Natural killer cell (primary cell): ENCODE data around the gene GREB1L. TPM values are rescaled to one million over a fixed set of nuclear protein-coding genes. Genes with fewer than 3 reads are reported as not detected.

Source experiments
- ATAC-seq, 3 donors: fragments of 150-1000 bp in 2 of 3; fragments of 200-7000 bp in 1 of 3; cut with Tn5 transposase; 1 replicate in 1 of 3; 2 replicates in 2 of 3; pipeline ENCODE4 v1.10.0; 2021; ENCODE audit warnings: mild to moderate bottlenecking in 2 of 3, moderate library complexity in 2 of 3
- DNase-seq, 2 donors: peaks; one replicate each; pipeline versions ENCODE4 v3.0.0 to v3.0.0-alpha.2; 2013 to 2021; ENCODE audit warnings: mixed read lengths in 1 of 2
- H3K27ac ChIP-seq: one replicate; pipeline ENCODE4 v1.5.1; 2013; ENCODE audit warnings: mild to moderate bottlenecking, low read length
- H3K27me3 ChIP-seq: one replicate; pipeline ENCODE4 v1.6.1; 2013; ENCODE audit warnings: low read length; ENCODE audit not compliant: control insufficient read depth, insufficient read depth
- H3K36me3 ChIP-seq: one replicate; pipeline ENCODE4 v1.6.1; 2013; ENCODE audit warnings: low read length; ENCODE audit not compliant: control insufficient read depth, insufficient read depth
- H3K4me1 ChIP-seq: one replicate; pipeline ENCODE4 v1.6.1; 2013; ENCODE audit warnings: low read length; ENCODE audit not compliant: control insufficient read depth, insufficient read depth
- H3K4me3 ChIP-seq: one replicate; pipeline ENCODE4 v1.5.1; 2013; ENCODE audit warnings: low read length
- H3K9me3 ChIP-seq: one replicate; pipeline ENCODE4 v1.6.1; 2013; ENCODE audit warnings: low read length; ENCODE audit not compliant: control insufficient read depth, insufficient read depth
- H3K27ac Mint-ChIP-seq, 2 donors: one replicate each; pipeline ENCODE4 v1.8.0; 2022; ENCODE audit warnings: mild to moderate bottlenecking in 2 of 2, mixed read lengths in 2 of 2, moderate library complexity in 1 of 2
- H3K27me3 Mint-ChIP-seq, 2 donors: one replicate each; pipeline ENCODE4 v1.8.0; 2022; ENCODE audit warnings: low read depth in 2 of 2, mixed read lengths in 2 of 2
- H3K36me3 Mint-ChIP-seq: one replicate; pipeline ENCODE4 v1.8.0; 2022; ENCODE audit warnings: mixed read lengths
- H3K4me1 Mint-ChIP-seq, 2 donors: one replicate each; pipeline ENCODE4 v1.8.0; 2022; ENCODE audit warnings: mixed read lengths in 2 of 2
- H3K4me3 Mint-ChIP-seq: one replicate; pipeline ENCODE4 v1.8.0; 2022; ENCODE audit warnings: mild to moderate bottlenecking, moderate library complexity, mixed read lengths
- H3K9me3 Mint-ChIP-seq, 2 donors: one replicate each; pipeline ENCODE4 v1.8.0; 2022; ENCODE audit warnings: mixed read lengths in 2 of 2
- WGBS: methylation state at CpG from one replicate; pipeline ENCODE4 v1.1.7; 2013; ENCODE audit warnings: missing lambda C conversion rate; ENCODE audit not compliant: insufficient coverage; 5-methylcytosine and 5-hydroxymethylcytosine counted together
- intact Hi-C: fragments of 100-400 bp; cut with micrococcal nuclease; formaldehyde crosslinking; loops from one replicate; pipeline ENCODE4 v1.14.2; 2022
- total RNA-seq, 4 donors: library from RNA; stranded (reverse); fragments of 120-200 nt in 1 of 4; gene quantifications; one replicate each; pipeline versions ENCODE4 v1.2.3 to v1.2.4, GENCODE V29; 2013 to 2022
- TF ChIP-seq, protein P1 (sequence below): fragments of 200-600 bp; IDR thresholded peaks from one replicate; pipeline ENCODE4 v1.8.0; 2022; ENCODE audit warnings: antibody characterized with exemption

The GREB1L gene
- total RNA-seq, 3 donors from 2014 or later (not counting 1 experiment from before 2014, with no cell fraction given) = not detected

- H3K4me3 Mint-ChIP-seq = no peak overlapping the region
- H3K27me3 ChIP-seq = no peaks in the 10 kb centered on the region
- WGBS = no CpG with 5 or more reads among the region's 2 CpGs
- H3K36me3 Mint-ChIP-seq = no peaks in the 10 kb centered on the region
- H3K27me3 Mint-ChIP-seq = peaks cover 6 to 14% of the 10 kb centered on the region in 2 donors
- no peak overlapping the region for H3K27ac Mint-ChIP-seq
- intact Hi-C loops = no loop called here
- H3K4me1 ChIP-seq = no peaks in the 10 kb centered on the region
- H3K36me3 ChIP-seq = no peaks in the 10 kb centered on the region
- no peak overlapping the region for H3K27ac ChIP-seq
- TF ChIP-seq, protein P1, sequence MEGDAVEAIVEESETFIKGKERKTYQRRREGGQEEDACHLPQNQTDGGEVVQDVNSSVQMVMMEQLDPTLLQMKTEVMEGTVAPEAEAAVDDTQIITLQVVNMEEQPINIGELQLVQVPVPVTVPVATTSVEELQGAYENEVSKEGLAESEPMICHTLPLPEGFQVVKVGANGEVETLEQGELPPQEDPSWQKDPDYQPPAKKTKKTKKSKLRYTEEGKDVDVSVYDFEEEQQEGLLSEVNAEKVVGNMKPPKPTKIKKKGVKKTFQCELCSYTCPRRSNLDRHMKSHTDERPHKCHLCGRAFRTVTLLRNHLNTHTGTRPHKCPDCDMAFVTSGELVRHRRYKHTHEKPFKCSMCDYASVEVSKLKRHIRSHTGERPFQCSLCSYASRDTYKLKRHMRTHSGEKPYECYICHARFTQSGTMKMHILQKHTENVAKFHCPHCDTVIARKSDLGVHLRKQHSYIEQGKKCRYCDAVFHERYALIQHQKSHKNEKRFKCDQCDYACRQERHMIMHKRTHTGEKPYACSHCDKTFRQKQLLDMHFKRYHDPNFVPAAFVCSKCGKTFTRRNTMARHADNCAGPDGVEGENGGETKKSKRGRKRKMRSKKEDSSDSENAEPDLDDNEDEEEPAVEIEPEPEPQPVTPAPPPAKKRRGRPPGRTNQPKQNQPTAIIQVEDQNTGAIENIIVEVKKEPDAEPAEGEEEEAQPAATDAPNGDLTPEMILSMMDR = no peak
- H3K9me3 ChIP-seq = no peaks in the 10 kb centered on the region
- ATAC-seq = no peak
- H3K4me1 Mint-ChIP-seq = no peaks in the 10 kb centered on the region
- no peak overlapping the region for H3K4me3 ChIP-seq
- no peaks in the 10 kb centered on the region for H3K9me3 Mint-ChIP-seq
- DNase-seq = no peak
Observed at GRCh38 chr18:21264651-21265050, 22.6 kb downstream of the GREB1L start.

DNA sequence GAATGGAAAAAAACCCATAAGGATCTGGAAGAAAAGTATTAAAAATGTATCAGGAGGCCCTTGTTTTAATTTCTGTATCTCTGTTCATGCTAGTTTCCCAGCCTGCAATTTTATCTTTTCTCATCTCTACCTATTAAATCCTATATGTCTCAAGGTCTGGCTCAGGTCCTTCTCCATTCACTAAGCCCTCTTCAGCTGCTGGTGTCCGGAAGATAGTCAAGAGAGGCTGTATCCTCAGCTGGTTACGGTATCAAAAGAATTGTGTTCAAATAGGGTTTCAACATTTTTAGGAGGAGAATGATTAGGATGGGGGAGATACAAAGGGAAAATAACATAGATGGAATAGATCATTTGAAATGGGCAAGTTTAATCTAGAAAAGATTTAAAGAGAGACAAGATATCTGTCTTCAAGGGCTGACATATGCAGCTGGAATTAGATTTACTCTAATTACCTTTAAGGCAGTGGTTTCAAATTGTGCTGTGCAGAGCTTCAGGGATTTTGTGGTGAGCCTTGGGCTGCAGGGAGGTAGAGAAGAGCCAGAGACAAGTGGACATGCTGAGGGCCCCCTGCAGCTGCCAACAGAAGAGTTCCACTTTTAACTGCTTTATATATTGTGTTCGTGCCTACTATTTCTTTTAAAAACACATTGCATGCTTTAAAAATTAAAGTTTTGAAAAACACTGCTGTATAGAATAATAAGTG, 24.1 kb downstream of the GREB1L start:
- TF ChIP-seq, protein P1 = no peak
- no peaks in the 10 kb centered on the region for H3K36me3 ChIP-seq
- DNase-seq (no peak), ATAC-seq (no peak)
- no peaks in the 10 kb centered on the region for H3K4me1 Mint-ChIP-seq
- intact Hi-C loops = no loop called here
- H3K27me3 ChIP-seq = no peaks in the 10 kb centered on the region
- H3K9me3 ChIP-seq = no peaks in the 10 kb centered on the region
- H3K36me3 Mint-ChIP-seq = no peaks in the 10 kb centered on the region
- H3K27ac Mint-ChIP-seq = no peak overlapping the region
- H3K4me1 ChIP-seq = no peaks in the 10 kb centered on the region
- 92% methylated on average over 2 of the region's 3 CpGs for WGBS
- no peak overlapping the region for H3K27ac ChIP-seq
- H3K4me3 Mint-ChIP-seq = no peak overlapping the region
- H3K4me3 ChIP-seq = no peak overlapping the region
- peaks cover 9 to 14% of the 10 kb centered on the region in 2 donors for H3K27me3 Mint-ChIP-seq
- H3K9me3 Mint-ChIP-seq = no peaks in the 10 kb centered on the region

GRCh38 chr18:21267400-21267799, 25.4 kb downstream of the GREB1L start:
- Mint-ChIP-seq H3K4me3 (no peak overlapping the region), H3K27ac (no peak overlapping the region)
- ATAC-seq = no peak

More at GRCh38 chr18:21267400-21267799, 25.4 kb downstream of the GREB1L start:
- no peaks in the 10 kb centered on the region for H3K36me3 Mint-ChIP-seq
- Histone ChIP-seq H3K27me3 (no peaks in the 10 kb centered on the region), H3K4me3 (no peak overlapping the region), H3K9me3 (no peaks in the 10 kb centered on the region), H3K27ac (no peak overlapping the region), H3K4me1 (no peaks in the 10 kb centered on the region), H3K36me3 (no peaks in the 10 kb centered on the region)
- intact Hi-C loops = no loop called here
- no peaks in the 10 kb centered on the region for H3K9me3 Mint-ChIP-seq
- TF ChIP-seq, protein P1 = no peak
- WGBS = 83% methylated on average over 2 of the region's 2 CpGs
- DNase-seq = no peak
- no peaks in the 10 kb centered on the region for H3K4me1 Mint-ChIP-seq
- H3K27me3 Mint-ChIP-seq = peaks cover 9 to 14% of the 10 kb centered on the region in 2 donors
